ENCODE data around the gene EEF1A1. TPM values are rescaled to one million over a fixed set of nuclear protein-coding genes. Genes with fewer than 3 reads are reported as not detected.
"Not testable (repeated sequence)": the region's sequence is repeated elsewhere in the genome, so short reads cannot be mapped to it uniquely, and the experiment has no call there.

Gene EEF1A1
- total RNA-seq, 1 experiment from 2014 or later: 7,514 TPM

GRCh38 chr6:73506246-73506645, 14.6 kb downstream of the EEF1A1 start:
- no peak for DNase-seq (ENCODE audit: low spot score)

- not testable (repeated sequence) for DNase-seq (ENCODE audit: low spot score)
These were observed 15.1 kb downstream of the EEF1A1 start for GRCh38 chr6:73505705-73506104.

- no peak for DNase-seq (ENCODE audit: low spot score)
These were observed 15.7 kb downstream of the EEF1A1 start for GRCh38 chr6:73505142-73505541.

- no peak for DNase-seq (ENCODE audit: low spot score)
These were observed 16.7 kb downstream of the EEF1A1 start for GRCh38 chr6:73504160-73504559.

- no peak for DNase-seq (ENCODE audit: low spot score)
These were observed 17.6 kb downstream of the EEF1A1 start for GRCh38 chr6:73503027-73503772.

GRCh38 chr6:73497915-73498314, 22.9 kb downstream of the EEF1A1 start:
- no peak for DNase-seq (ENCODE audit: low spot score)

- DNase-seq (ENCODE audit: low spot score): no peak
These were observed 29.5 kb downstream of the EEF1A1 start for GRCh38 chr6:73491377-73491776.

GRCh38 chr6:73487473-73487872, 33.4 kb downstream of the EEF1A1 start:
- DNase-seq (ENCODE audit: low spot score): no peak

- no peak for DNase-seq (ENCODE audit: low spot score)
These were observed 36.4 kb downstream of the EEF1A1 start for GRCh38 chr6:73484438-73484837.

- no peak for DNase-seq (ENCODE audit: low spot score)
These were observed 38.9 kb downstream of the EEF1A1 start for GRCh38 chr6:73481969-73482368.

GRCh38 chr6:73477407-73477806, 43.4 kb downstream of the EEF1A1 start:
- DNase-seq (ENCODE audit: low spot score): no peak

GRCh38 chr6:73476723-73477122, 44.1 kb downstream of the EEF1A1 start:
- DNase-seq (ENCODE audit: low spot score): no peak

GRCh38 chr6:73471686-73472290, 49.0 kb downstream of the EEF1A1 start:
- DNase-seq (ENCODE audit: low spot score): no peak

Small RNAs within 50 kb of the gene (small RNA-seq; reads per million reads assigned to genes)
- not detected for gene AL603910.2
- gene RN7SL827P: not detected

Other genes with a start within 250 kb of the EEF1A1 start
- not detected in 2 replicates for gene DPPA5, start 166.8 kb downstream of the EEF1A1 start, total RNA-seq (2014; rRNA removed; shearing (Covaris generic))
- not detected in 2 replicates for gene KHDC3L, start 158.4 kb downstream of the EEF1A1 start, total RNA-seq (2014; rRNA removed; shearing (Covaris generic))
- not detected in 2 replicates for gene OOEP, start 151.1 kb downstream of the EEF1A1 start, total RNA-seq (2014; rRNA removed; shearing (Covaris generic))
- not detected in 2 replicates for gene DDX43, start 126.2 kb downstream of the EEF1A1 start, total RNA-seq (2014; rRNA removed; shearing (Covaris generic))
- gene CGAS, start 68.7 kb downstream of the EEF1A1 start, total RNA-seq (2014; rRNA removed; shearing (Covaris generic)): 20.0 and 21.4 TPM in 2 replicates
- 17.0 and 18.7 TPM in 2 replicates for gene MTO1, start 59.3 kb downstream of the EEF1A1 start, total RNA-seq (2014; rRNA removed; shearing (Covaris generic))
- 9.7 and 10.8 TPM in 2 replicates for gene SLC17A5, start 133.0 kb upstream of the EEF1A1 start, total RNA-seq (2014; rRNA removed; shearing (Covaris generic))
- not detected in 2 replicates for gene CD109, start 175.2 kb upstream of the EEF1A1 start, total RNA-seq (2014; rRNA removed; shearing (Covaris generic))